ENCODE data around the gene KCNJ10. TPM values are rescaled to one million over a fixed set of nuclear protein-coding genes. Genes with fewer than 3 reads are reported as not detected.

KCNJ10 gene
- total and polyA plus RNA-seq, 2 of the 13 experiments (the other 11 are each of a cell fraction or from before 2014, with no cell fraction given) = 4.4 to 10.3 TPM

- intact Hi-C loops (cut with micrococcal nuclease; ENCODE audit: unreplicated experiment) (no loop called here), in situ Hi-C loops (cut with HindIII; ENCODE audit: extremely low pct_ligation_motif_present, low pct_unique_long_range_greater_than_20kb) (loop anchor here (5.0 kb wide), 2 partner anchors 72 to 212 kb away; no protein-coding TSS in a partner anchor)
- H3K9me3 ChIP-seq (ENCODE audit: low read length) = no peaks in the 10 kb centered on the region
- WGBS (ENCODE audit: low lambda C conversion rate) = 0% methylated on average over 2 of the region's 2 CpGs
- 0 out of 5 replicates have a peak, but pooled peaks cover 0 to 7% of the 10 kb centered on the region in 2 experiments for H3K27me3 ChIP-seq (ENCODE audit: control insufficient read depth in 1 of 2, insufficient read depth in 2 of 2, low read length in 2 of 2)
- no peaks in the 10 kb centered on the region for H3K4me1 ChIP-seq (ENCODE audit: insufficient read depth, low read length)
- no peak overlapping the region for H2AFZ ChIP-seq (ENCODE audit: low read length)
- FAIRE-seq (no peak), ATAC-seq (no peak), DNase-seq (ENCODE audit: low spot score) (no peak)
- no peak overlapping the region for H3K4me3 ChIP-seq (replicated peaks in 1 of 3; ENCODE audit: insufficient read depth in 1 of 3, low read depth in 2 of 3, low read length in 3 of 3)
- H3K4me2 ChIP-seq (ENCODE audit: low read depth, low read length) = no peak overlapping the region
- H3K36me3 ChIP-seq (replicated peaks in 1 of 2; ENCODE audit: control insufficient read depth in 1 of 2, insufficient read depth in 2 of 2, low read length in 2 of 2) = no peaks in the 10 kb centered on the region
- no peak overlapping the region for H3K27ac ChIP-seq (ENCODE audit: extremely low read length, insufficient read depth, low read length)
- CTCF ChIA-PET (ENCODE audit: low intra/inter-chr PET ratio, low total read pairs) = interaction anchor here (1.1 to 4.3 kb wide), 2 partner anchors 69 to 72 kb away, joined by 3 to 57 read pairs; no protein-coding TSS in a partner anchor
- BruUV-seq (replicated peaks) = no TSS peak
- POLR2A ChIA-PET = no interaction called here
- H4K20me1 ChIP-seq (ENCODE audit: insufficient read depth, low read length) = no peaks in the 10 kb centered on the region
- TF ChIP-seq ZKSCAN8 (CRISPR knock-in tag; IDR thresholded peaks at IDR 0.05; ENCODE audit: borderline replicate concordance) = no peak
- TF ChIP-seq ZNF101 (CRISPR knock-in tag; IDR thresholded peaks at IDR 0.05; ENCODE audit: borderline replicate concordance, low read depth) = no peak
- no peak for TF ChIP-seq ZHX1 (CRISPR knock-in tag; IDR thresholded peaks at IDR 0.05; ENCODE audit: low read depth)
- TF ChIP-seq ZNF333 (CRISPR knock-in tag; IDR thresholded peaks at IDR 0.05; ENCODE audit: borderline replicate concordance) = no peak
- H3K9ac ChIP-seq (ENCODE audit: insufficient read depth, low read depth, low read length) = no peak overlapping the region
- no peaks in the 10 kb centered on the region for H3K79me2 ChIP-seq (ENCODE audit: insufficient read depth, low read length)
Observed at GRCh38 chr1:160009081-160009480, 60.9 kb downstream of the KCNJ10 start.

All from HepG2 (cell line).